Measurements from ENCODE around the gene BHMT2. TPM values are rescaled to one million over a fixed set of nuclear protein-coding genes. Genes with fewer than 3 reads are reported as not detected.

Gene BHMT2, protein sequence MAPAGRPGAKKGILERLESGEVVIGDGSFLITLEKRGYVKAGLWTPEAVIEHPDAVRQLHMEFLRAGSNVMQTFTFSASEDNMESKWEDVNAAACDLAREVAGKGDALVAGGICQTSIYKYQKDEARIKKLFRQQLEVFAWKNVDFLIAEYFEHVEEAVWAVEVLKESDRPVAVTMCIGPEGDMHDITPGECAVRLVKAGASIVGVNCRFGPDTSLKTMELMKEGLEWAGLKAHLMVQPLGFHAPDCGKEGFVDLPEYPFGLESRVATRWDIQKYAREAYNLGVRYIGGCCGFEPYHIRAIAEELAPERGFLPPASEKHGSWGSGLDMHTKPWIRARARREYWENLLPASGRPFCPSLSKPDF
- not detected in 5 replicates for total RNA-seq (2022; extraction: Qiagen RNA extraction)

DNA sequence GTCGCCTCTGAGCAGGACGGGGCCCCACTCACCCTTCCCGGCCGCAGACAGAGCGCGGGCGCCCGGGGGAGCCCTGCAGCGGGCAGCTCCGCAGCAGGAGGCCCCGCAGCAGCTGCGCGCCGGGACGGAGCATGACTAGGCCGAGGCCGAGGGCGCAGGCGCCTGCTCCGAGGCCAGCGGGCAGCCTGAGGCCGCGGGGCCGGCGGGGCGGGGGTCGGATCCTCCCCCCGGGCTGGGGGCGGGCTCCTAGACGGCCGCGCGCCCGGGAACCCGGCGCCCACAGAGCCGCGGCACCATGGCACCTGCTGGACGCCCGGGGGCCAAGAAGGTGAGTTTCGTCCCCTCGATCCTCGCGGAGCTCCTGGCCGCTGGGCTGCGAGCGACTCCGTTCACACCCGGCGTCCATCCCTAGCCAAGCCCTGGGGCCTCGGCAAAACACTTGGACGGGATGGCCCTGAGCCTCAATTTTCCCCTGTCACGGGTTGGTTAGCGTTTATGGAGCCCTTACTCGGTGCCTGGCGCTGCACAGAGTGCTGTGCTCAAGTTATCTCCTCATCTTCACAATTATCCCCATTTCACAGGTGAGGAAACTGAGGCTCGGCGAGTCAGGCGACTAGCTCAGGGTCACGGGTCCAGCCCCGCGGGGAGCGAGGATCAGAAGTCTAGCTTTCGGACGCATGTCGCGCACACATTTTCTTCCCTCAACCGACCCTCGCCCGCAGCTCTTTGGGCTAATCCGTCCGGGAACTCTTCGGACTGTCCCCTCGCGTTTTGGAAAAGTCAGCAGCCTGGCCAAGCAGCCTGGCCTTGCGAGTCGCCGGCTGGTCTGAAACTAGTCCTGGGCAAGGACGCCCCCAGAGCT, at the start of gene BHMT2, which contains the start of gene DMGDH:
TSS of gene BHMT2 (plus strand) at position 280 of the 862 bp plus-strand sequence. CDS start at position 296, 16 bp downstream.
TSS of gene DMGDH (minus strand) at position 187 of the 862 bp plus-strand sequence. CDS start at position 133, 54 bp downstream.

DNA sequence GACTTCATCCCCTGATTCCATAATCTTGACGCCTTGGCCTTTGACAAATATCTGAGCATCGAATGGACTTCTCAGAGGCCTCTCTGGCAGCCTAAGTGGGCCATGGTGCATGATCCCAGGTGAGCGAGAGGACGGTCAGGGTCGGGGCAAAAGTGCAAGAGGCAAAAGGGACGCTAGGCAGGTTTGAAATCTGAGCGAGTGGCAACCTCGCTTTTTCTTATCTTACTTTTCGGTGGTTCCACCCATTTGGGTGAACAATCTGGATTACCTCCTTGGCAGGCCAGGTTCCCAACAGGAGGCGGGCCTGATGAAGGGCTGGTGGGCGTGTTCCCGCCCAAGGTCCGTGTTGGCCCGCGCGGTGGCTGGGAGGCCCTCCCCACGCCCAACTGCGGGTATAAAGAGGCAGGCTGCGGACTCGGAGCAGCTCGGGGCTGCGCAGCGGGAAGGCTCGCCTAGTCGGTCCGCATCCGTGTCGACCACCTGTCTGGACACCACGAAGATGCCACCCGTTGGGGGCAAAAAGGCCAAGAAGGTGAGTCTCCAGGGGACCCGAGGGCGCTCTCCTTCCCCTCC, 41.9 kb downstream of the BHMT2 start, which contains the start of gene BHMT:
TSS of gene BHMT (plus strand) at position 423 of the 573 bp plus-strand sequence. CDS start at position 500, 77 bp downstream.

Other genes with a start within 250 kb of the BHMT2 start
- 8.8 to 12.1 TPM (median 10.4 TPM) in 5 replicates for gene ARSB, start 84.5 kb upstream of the BHMT2 start, total RNA-seq (2022; extraction: Qiagen RNA extraction)
- gene DMGDH, start 93 bp upstream of the BHMT2 start, total RNA-seq (2022; extraction: Qiagen RNA extraction), result 0.12 TPM in 1 of 5 replicates, not detected in the others
- not detected in 5 replicates for gene BHMT, start 42.0 kb downstream of the BHMT2 start, total RNA-seq (2022; extraction: Qiagen RNA extraction)
- 2.3 to 4.3 TPM (median 3.3 TPM) in 5 replicates for gene JMY, start 166.4 kb downstream of the BHMT2 start, total RNA-seq (2022; extraction: Qiagen RNA extraction)